ENCODE results near the gene MYH15.

MYH15 gene

GRCh38 chr3:108438542-108438941, 71.9 kb downstream of the MYH15 start:
- Histone ChIP-seq H3K23ac (ENCODE audit: low read depth, low read length, poor library complexity) (no peak overlapping the region), H3K18ac (ENCODE audit: low read length) (no peak overlapping the region), H3K36me3 (replicated peaks in 1 of 2; ENCODE audit: control insufficient read depth in 2 of 2, insufficient read depth in 2 of 2, low read length in 2 of 2) (no peaks in the 10 kb centered on the region), H3K9ac (ENCODE audit: low read depth, low read length, poor library complexity) (no peak overlapping the region), H3K79me1 (ENCODE audit: low read depth, low read length) (no peaks in the 10 kb centered on the region), H3K4me2 (ENCODE audit: insufficient read depth, low read length, poor library complexity, severe bottlenecking) (no peak overlapping the region), H4K8ac (ENCODE audit: low read depth, low read length) (no peak overlapping the region), H2BK15ac (ENCODE audit: low read length) (no peak overlapping the region), H2BK5ac (ENCODE audit: low read length) (no peak overlapping the region), H3K27ac (replicated peaks; ENCODE audit: low read length) (no peak overlapping the region), H3K27me3 (ENCODE audit: control insufficient read depth in 3 of 3, insufficient read depth in 3 of 3, low read depth in 1 of 3, low read length in 3 of 3) (no peaks in the 10 kb centered on the region), H3K9me3 (replicated peaks in 1 of 2; ENCODE audit: control insufficient read depth in 2 of 2, insufficient read depth in 1 of 2, low read depth in 1 of 2, low read length in 2 of 2) (peaks cover 0 to 3% of the 10 kb centered on the region in 2 donors), H3K14ac (ENCODE audit: low read length) (no peak overlapping the region), H2BK120ac (ENCODE audit: low read depth, low read length) (no peak overlapping the region), H3K4ac (ENCODE audit: low read length) (no peak overlapping the region), H2AK5ac (ENCODE audit: low read depth, low read length) (no peak overlapping the region), H2BK12ac (ENCODE audit: low read length) (no peak overlapping the region), H2AFZ (ENCODE audit: low read length) (no peak overlapping the region), H3K4me1 (ENCODE audit: control insufficient read depth in 2 of 2, insufficient read depth in 1 of 2, low read depth in 1 of 2, low read length in 2 of 2) (peaks cover 12 to 22% of the 10 kb centered on the region in 2 donors), H3K4me3 (ENCODE audit: low read length in 2 of 2) (no peak overlapping the region), H4K91ac (ENCODE audit: low read depth, low read length, poor library complexity) (no peak overlapping the region)
- DNase-seq (ENCODE audit: low spot score), result no peak

- Histone ChIP-seq H3K27ac (replicated peaks; ENCODE audit: low read length) (no peak overlapping the region), H4K8ac (ENCODE audit: low read depth, low read length) (no peak overlapping the region), H3K4me3 (ENCODE audit: low read length in 2 of 2) (no peak overlapping the region), H3K27me3 (ENCODE audit: control insufficient read depth in 3 of 3, insufficient read depth in 3 of 3, low read depth in 1 of 3, low read length in 3 of 3) (no peaks in the 10 kb centered on the region), H2BK5ac (ENCODE audit: low read length) (no peak overlapping the region), H4K91ac (ENCODE audit: low read depth, low read length, poor library complexity) (no peak overlapping the region), H3K79me1 (ENCODE audit: low read depth, low read length) (no peaks in the 10 kb centered on the region), H3K14ac (ENCODE audit: low read length) (no peak overlapping the region), H3K9ac (ENCODE audit: low read depth, low read length, poor library complexity) (no peak overlapping the region), H2AFZ (ENCODE audit: low read length) (no peak overlapping the region), H2BK15ac (ENCODE audit: low read length) (no peak overlapping the region), H2BK12ac (ENCODE audit: low read length) (no peak overlapping the region), H3K9me3 (replicated peaks in 1 of 2; ENCODE audit: control insufficient read depth in 2 of 2, insufficient read depth in 1 of 2, low read depth in 1 of 2, low read length in 2 of 2) (peaks cover 1 to 11% of the 10 kb centered on the region in 2 donors), H3K36me3 (replicated peaks in 1 of 2; ENCODE audit: control insufficient read depth in 2 of 2, insufficient read depth in 2 of 2, low read length in 2 of 2) (no peaks in the 10 kb centered on the region), H2AK5ac (ENCODE audit: low read depth, low read length) (no peak overlapping the region), H3K23ac (ENCODE audit: low read depth, low read length, poor library complexity) (no peak overlapping the region), H3K4me1 (ENCODE audit: control insufficient read depth in 2 of 2, insufficient read depth in 1 of 2, low read depth in 1 of 2, low read length in 2 of 2) (peaks cover 8 to 18% of the 10 kb centered on the region in 2 donors), H3K4me2 (ENCODE audit: insufficient read depth, low read length, poor library complexity, severe bottlenecking) (no peak overlapping the region), H3K4ac (ENCODE audit: low read length) (no peak overlapping the region), H2BK120ac (ENCODE audit: low read depth, low read length) (no peak overlapping the region), H3K18ac (ENCODE audit: low read length) (no peak overlapping the region)
- DNase-seq (ENCODE audit: low spot score), result no peak
- no CpG with 5 or more reads among the region's 3 CpGs for WGBS, 2 donors (ENCODE audit: extremely low coverage in 2 of 2, insufficient read length in 2 of 2, insufficient replicate concordance in 1 of 2)
Measured at GRCh38 chr3:108437439-108437838, 73.0 kb downstream of the MYH15 start.

GRCh38 chr3:108433928-108434327, 76.5 kb downstream of the MYH15 start:
- Histone ChIP-seq H3K36me3 (replicated peaks in 1 of 2; ENCODE audit: control insufficient read depth in 2 of 2, insufficient read depth in 2 of 2, low read length in 2 of 2) (no peaks in the 10 kb centered on the region), H3K23ac (ENCODE audit: low read depth, low read length, poor library complexity) (no peak overlapping the region), H2BK15ac (ENCODE audit: low read length) (no peak overlapping the region), H3K4me1 (ENCODE audit: control insufficient read depth in 2 of 2, insufficient read depth in 1 of 2, low read depth in 1 of 2, low read length in 2 of 2) (no peaks in the 10 kb centered on the region), H2BK12ac (ENCODE audit: low read length) (no peak overlapping the region), H2AK5ac (ENCODE audit: low read depth, low read length) (no peak overlapping the region), H3K18ac (ENCODE audit: low read length) (no peak overlapping the region), H4K91ac (ENCODE audit: low read depth, low read length, poor library complexity) (no peak overlapping the region), H2BK5ac (ENCODE audit: low read length) (no peak overlapping the region), H3K4me2 (ENCODE audit: insufficient read depth, low read length, poor library complexity, severe bottlenecking) (no peak overlapping the region), H3K9me3 (replicated peaks in 1 of 2; ENCODE audit: control insufficient read depth in 2 of 2, insufficient read depth in 1 of 2, low read depth in 1 of 2, low read length in 2 of 2) (peaks cover 3 to 14% of the 10 kb centered on the region in 2 donors), H3K27ac (replicated peaks; ENCODE audit: low read length) (no peak overlapping the region), H3K9ac (ENCODE audit: low read depth, low read length, poor library complexity) (no peak overlapping the region), H3K4ac (ENCODE audit: low read length) (no peak overlapping the region), H3K79me1 (ENCODE audit: low read depth, low read length) (no peaks in the 10 kb centered on the region), H3K27me3 (ENCODE audit: control insufficient read depth in 3 of 3, insufficient read depth in 3 of 3, low read depth in 1 of 3, low read length in 3 of 3) (no peaks in the 10 kb centered on the region), H2BK120ac (ENCODE audit: low read depth, low read length) (no peak overlapping the region), H3K14ac (ENCODE audit: low read length) (no peak overlapping the region), H4K8ac (ENCODE audit: low read depth, low read length) (no peak overlapping the region), H2AFZ (ENCODE audit: low read length) (no peak overlapping the region), H3K4me3 (ENCODE audit: low read length in 2 of 2) (no peak overlapping the region)
- DNase-seq (ENCODE audit: low spot score), result no peak
- no CpG with 5 or more reads among the region's 1 CpG for WGBS, 2 donors (ENCODE audit: extremely low coverage in 2 of 2, insufficient read length in 2 of 2, insufficient replicate concordance in 1 of 2)

GRCh38 chr3:108432431-108432830, 78.0 kb downstream of the MYH15 start:
- no peak overlapping the region for H3K9ac ChIP-seq (ENCODE audit: low read depth, low read length, poor library complexity)
- H3K79me1 ChIP-seq (ENCODE audit: low read depth, low read length), result no peaks in the 10 kb centered on the region
- no peak overlapping the region for H2BK15ac ChIP-seq (ENCODE audit: low read length)
- H3K9me3 ChIP-seq (replicated peaks in 1 of 2; ENCODE audit: control insufficient read depth in 2 of 2, insufficient read depth in 1 of 2, low read depth in 1 of 2, low read length in 2 of 2), result peaks cover 3 to 14% of the 10 kb centered on the region in 2 donors
- no peak overlapping the region for H3K23ac ChIP-seq (ENCODE audit: low read depth, low read length, poor library complexity)
- H3K4me2 ChIP-seq (ENCODE audit: insufficient read depth, low read length, poor library complexity, severe bottlenecking), result no peak overlapping the region
- peaks cover 0 to 2% of the 10 kb centered on the region in 2 donors for H3K4me1 ChIP-seq (ENCODE audit: control insufficient read depth in 2 of 2, insufficient read depth in 1 of 2, low read depth in 1 of 2, low read length in 2 of 2)
- no peak overlapping the region for H4K8ac ChIP-seq (ENCODE audit: low read depth, low read length)
- no peak overlapping the region for H2BK120ac ChIP-seq (ENCODE audit: low read depth, low read length)
- H2AK5ac ChIP-seq (ENCODE audit: low read depth, low read length), result no peak overlapping the region
- no peak overlapping the region for H3K4ac ChIP-seq (ENCODE audit: low read length)
- H3K14ac ChIP-seq (ENCODE audit: low read length), result no peak overlapping the region
- no peak overlapping the region for H2BK5ac ChIP-seq (ENCODE audit: low read length)
- H3K18ac ChIP-seq (ENCODE audit: low read length), result no peak overlapping the region
- DNase-seq (ENCODE audit: low spot score), result no peak
- no peak overlapping the region for H2AFZ ChIP-seq (ENCODE audit: low read length)
- H3K27ac ChIP-seq (replicated peaks; ENCODE audit: low read length), result no peak overlapping the region
- no peak overlapping the region for H4K91ac ChIP-seq (ENCODE audit: low read depth, low read length, poor library complexity)
- no peak overlapping the region for H2BK12ac ChIP-seq (ENCODE audit: low read length)
- no peaks in the 10 kb centered on the region for H3K27me3 ChIP-seq (ENCODE audit: control insufficient read depth in 3 of 3, insufficient read depth in 3 of 3, low read depth in 1 of 3, low read length in 3 of 3)
- no CpG with 5 or more reads among the region's 5 CpGs for whole genome bisulfite sequencing, 2 donors (ENCODE audit: extremely low coverage in 2 of 2, insufficient read length in 2 of 2, insufficient replicate concordance in 1 of 2)
- H3K36me3 ChIP-seq (replicated peaks in 1 of 2; ENCODE audit: control insufficient read depth in 2 of 2, insufficient read depth in 2 of 2, low read length in 2 of 2), result no peaks in the 10 kb centered on the region
- H3K4me3 ChIP-seq (ENCODE audit: low read length in 2 of 2), result no peak overlapping the region
